HFF-Myc (cell line): ENCODE results near the gene USP10.
A peak's percentile ranks its signal among the peaks of the same experiment; 100 is the strongest.

Source experiments
- DNase-seq: peaks from one replicate; pipeline ENCODE4 v3.0.0-alpha.2; 2011; ENCODE audit warnings: low read depth; ENCODE audit errors: extremely low read depth
- H3K4me3 ChIP-seq: replicated peaks from 2 replicates; pipeline ENCODE4 v1.5.1; 2011; ENCODE audit warnings: low read depth, mild to moderate bottlenecking, control low read depth, low read length
- CTCF ChIP-seq: IDR thresholded peaks from 2 replicates; pipeline ENCODE4 v1.5.1; 2012; ENCODE audit warnings: mild to moderate bottlenecking, low read depth, low read length, control low read depth; ENCODE audit errors: missing control alignments

The USP10 gene

GRCh38 chr16:84788920-84789391 lies 89.2 kb downstream of the USP10 start:
- TF ChIP-seq CTCF, result no peak
- H3K4me3 ChIP-seq, result no peak overlapping the region
- DNase-seq, result peak; percentile 74

- no peak overlapping the region; the same call in 1 of the 2 replicates for H3K4me3 ChIP-seq
- DNase-seq, result no peak
- TF ChIP-seq CTCF, result no peak
Measured at GRCh38 chr16:84789431-84789830, 89.6 kb downstream of the USP10 start.

- H3K4me3 ChIP-seq, result no peak overlapping the region
- TF ChIP-seq CTCF, result no peak
- DNase-seq, result no peak
Measured at GRCh38 chr16:84790301-84790700, 90.5 kb downstream of the USP10 start.

GRCh38 chr16:84791088-84791487 lies 91.3 kb downstream of the USP10 start:
- TF ChIP-seq CTCF, result no peak
- DNase-seq, result no peak

GRCh38 chr16:84791501-84791900 lies 91.7 kb downstream of the USP10 start:
- TF ChIP-seq CTCF, result no peak
- no peak for DNase-seq
- no peak overlapping the region for H3K4me3 ChIP-seq

More at GRCh38 chr16:84791088-84791487, 91.3 kb downstream of the USP10 start:
- no peak overlapping the region for H3K4me3 ChIP-seq

- no peak for DNase-seq
- no peak overlapping the region for H3K4me3 ChIP-seq
- no peak for TF ChIP-seq CTCF
Measured at GRCh38 chr16:84794186-84794585, 94.4 kb downstream of the USP10 start.

GRCh38 chr16:84794626-84795025 lies 94.8 kb downstream of the USP10 start:
- no peak for DNase-seq
- no peak for TF ChIP-seq CTCF
- H3K4me3 ChIP-seq, result no peak overlapping the region
